GM12878 (cell line): ENCODE data around the gene PLK2.

Source experiments
- CHD1 ChIP-seq: IDR thresholded peaks from 2 replicates; pipeline ENCODE4 v1.6.1; 2012; ENCODE audit warnings: low read depth, low read length, improper control_type of control experiment
- E4F1 ChIP-seq: fragments of 450-650 bp; IDR thresholded peaks from 2 replicates; pipeline ENCODE4 v1.6.1; 2018; ENCODE audit warnings: borderline replicate concordance, mild to moderate bottlenecking; ENCODE audit not compliant: partially characterized antibody

- TF ChIP-seq E4F1 (no peak), CHD1 (no peak)
Observed at GRCh38 chr5:58499231-58499630, 39.3 kb upstream of the PLK2 start.
